ENCODE measurements around the gene DCC. TPM values are rescaled to one million over a fixed set of nuclear protein-coding genes. Genes with fewer than 3 reads are reported as not detected.

The DCC gene
- total RNA-seq, 4 donors from 2014 or later, result 0.16 TPM; not detected in 3

DNA sequence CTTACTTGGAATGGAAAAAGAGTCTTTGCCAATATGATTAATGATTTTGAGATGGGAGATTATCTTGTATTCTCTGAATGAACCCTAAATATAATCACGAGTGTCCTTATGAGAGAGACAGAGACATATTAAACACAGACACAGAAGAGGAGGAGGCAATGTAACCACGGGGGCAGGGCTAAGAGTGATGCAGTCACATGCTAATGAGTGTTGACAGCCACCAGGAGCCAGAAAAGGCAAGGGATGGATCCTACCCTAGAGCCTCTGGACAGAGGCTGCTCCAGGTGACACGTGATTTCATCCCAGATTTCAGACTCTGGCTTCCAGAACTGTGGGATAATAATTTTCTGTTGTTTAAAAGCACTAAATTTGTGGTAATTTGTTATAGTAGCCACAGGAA lies 1204.9 kb downstream of the DCC start:
- H3K4me1 ChIP-seq, result no peaks in the 10 kb centered on the region
- no peak for DNase-seq (ENCODE audit: low spot score in 2 of 2)
- WGBS, result 37% methylated on average over 3 of the region's 3 CpGs
- H3K27ac ChIP-seq, result no peak overlapping the region
- no peak overlapping the region for H3K4me3 ChIP-seq
- no peaks in the 10 kb centered on the region for H3K9me3 ChIP-seq
- H3K27me3 ChIP-seq, result no peaks in the 10 kb centered on the region
- TF ChIP-seq POLR2AphosphoS5 (IDR thresholded peaks at IDR 0.05) (no peak), EP300 (IDR thresholded peaks at IDR 0.05) (no peak), POLR2A (IDR thresholded peaks at IDR 0.05) (no peak)
- TF ChIP-seq, protein P1, sequence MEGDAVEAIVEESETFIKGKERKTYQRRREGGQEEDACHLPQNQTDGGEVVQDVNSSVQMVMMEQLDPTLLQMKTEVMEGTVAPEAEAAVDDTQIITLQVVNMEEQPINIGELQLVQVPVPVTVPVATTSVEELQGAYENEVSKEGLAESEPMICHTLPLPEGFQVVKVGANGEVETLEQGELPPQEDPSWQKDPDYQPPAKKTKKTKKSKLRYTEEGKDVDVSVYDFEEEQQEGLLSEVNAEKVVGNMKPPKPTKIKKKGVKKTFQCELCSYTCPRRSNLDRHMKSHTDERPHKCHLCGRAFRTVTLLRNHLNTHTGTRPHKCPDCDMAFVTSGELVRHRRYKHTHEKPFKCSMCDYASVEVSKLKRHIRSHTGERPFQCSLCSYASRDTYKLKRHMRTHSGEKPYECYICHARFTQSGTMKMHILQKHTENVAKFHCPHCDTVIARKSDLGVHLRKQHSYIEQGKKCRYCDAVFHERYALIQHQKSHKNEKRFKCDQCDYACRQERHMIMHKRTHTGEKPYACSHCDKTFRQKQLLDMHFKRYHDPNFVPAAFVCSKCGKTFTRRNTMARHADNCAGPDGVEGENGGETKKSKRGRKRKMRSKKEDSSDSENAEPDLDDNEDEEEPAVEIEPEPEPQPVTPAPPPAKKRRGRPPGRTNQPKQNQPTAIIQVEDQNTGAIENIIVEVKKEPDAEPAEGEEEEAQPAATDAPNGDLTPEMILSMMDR (IDR thresholded peaks at IDR 0.05), result no peak
- H3K36me3 ChIP-seq, result no peaks in the 10 kb centered on the region

GRCh38 chr18:53551868-53552426 lies 1212.0 kb downstream of the DCC start:
- Histone ChIP-seq H3K27me3 (no peaks in the 10 kb centered on the region), H3K9me3 (no peaks in the 10 kb centered on the region), H3K27ac (no peak overlapping the region), H3K36me3 (no peaks in the 10 kb centered on the region), H3K4me1 (no peaks in the 10 kb centered on the region), H3K4me3 (no peak overlapping the region)
- DNase-seq (ENCODE audit: low spot score in 2 of 2), result no peak
- TF ChIP-seq POLR2AphosphoS5 (IDR thresholded peaks at IDR 0.05), result no peak
- no peak for TF ChIP-seq EP300 (IDR thresholded peaks at IDR 0.05)
- no peak for TF ChIP-seq POLR2A (IDR thresholded peaks at IDR 0.05)
- TF ChIP-seq, protein P1 (IDR thresholded peaks at IDR 0.05), result no peak
- WGBS, result 58% methylated on average over 8 of the region's 8 CpGs

- H3K36me3 ChIP-seq, result no peaks in the 10 kb centered on the region
- WGBS, result 90% methylated on average over 2 of the region's 2 CpGs
- H3K4me3 ChIP-seq, result no peak overlapping the region
- no peaks in the 10 kb centered on the region for H3K27me3 ChIP-seq
- H3K4me1 ChIP-seq, result no peaks in the 10 kb centered on the region
- no peak for TF ChIP-seq POLR2A (IDR thresholded peaks at IDR 0.05)
- H3K9me3 ChIP-seq, result no peaks in the 10 kb centered on the region
- no peak for DNase-seq (ENCODE audit: low spot score in 2 of 2)
- no peak overlapping the region for H3K27ac ChIP-seq
Observed at GRCh38 chr18:53553030-53553429, 1213.0 kb downstream of the DCC start.

- H3K36me3 ChIP-seq, result no peaks in the 10 kb centered on the region
- H3K9me3 ChIP-seq, result no peaks in the 10 kb centered on the region
- H3K4me3 ChIP-seq, result no peak overlapping the region
- no peaks in the 10 kb centered on the region for H3K27me3 ChIP-seq
- H3K27ac ChIP-seq, result no peak overlapping the region
- no peak for DNase-seq (ENCODE audit: low spot score in 2 of 2)
- 88% methylated on average over 2 of the region's 2 CpGs for WGBS
- no peaks in the 10 kb centered on the region for H3K4me1 ChIP-seq
- TF ChIP-seq EP300 (IDR thresholded peaks at IDR 0.05), result no peak
- TF ChIP-seq, protein P1 (IDR thresholded peaks at IDR 0.05), result no peak
- TF ChIP-seq POLR2A (IDR thresholded peaks at IDR 0.05), result no peak
Observed at GRCh38 chr18:53556450-53556849, 1216.5 kb downstream of the DCC start.

DNA sequence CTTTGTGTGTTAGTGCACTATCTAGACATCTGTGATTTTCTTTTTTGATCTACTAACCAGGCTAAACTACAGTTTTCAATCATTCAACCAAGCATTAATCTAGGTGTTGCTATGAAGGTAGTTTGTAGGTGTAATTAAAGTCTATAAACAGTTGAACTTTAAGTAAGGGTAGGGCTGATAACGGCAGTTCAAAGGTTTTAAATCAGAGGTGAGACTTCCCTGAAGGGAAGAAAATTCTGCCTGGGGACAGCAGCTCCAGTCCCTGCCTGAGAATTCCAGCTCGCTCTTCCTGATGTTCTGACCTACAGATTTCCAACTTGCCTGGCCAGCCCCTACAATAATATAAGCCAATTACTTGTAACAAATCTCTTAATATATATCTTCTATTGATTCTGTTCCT lies 1220.5 kb downstream of the DCC start:
- no peak overlapping the region for H3K4me3 ChIP-seq
- H3K9me3 ChIP-seq, result no peaks in the 10 kb centered on the region
- no peaks in the 10 kb centered on the region for H3K27me3 ChIP-seq
- TF ChIP-seq POLR2A (IDR thresholded peaks at IDR 0.05) (no peak), POLR2AphosphoS5 (IDR thresholded peaks at IDR 0.05) (no peak), EP300 (IDR thresholded peaks at IDR 0.05) (no peak)
- TF ChIP-seq, protein P1 (IDR thresholded peaks at IDR 0.05), result no peak
- 61% methylated on average over 2 of the region's 2 CpGs for WGBS
- no peaks in the 10 kb centered on the region for H3K36me3 ChIP-seq
- no peak overlapping the region for H3K27ac ChIP-seq
- DNase-seq (ENCODE audit: low spot score in 2 of 2), result no peak
- no peaks in the 10 kb centered on the region for H3K4me1 ChIP-seq

DNA sequence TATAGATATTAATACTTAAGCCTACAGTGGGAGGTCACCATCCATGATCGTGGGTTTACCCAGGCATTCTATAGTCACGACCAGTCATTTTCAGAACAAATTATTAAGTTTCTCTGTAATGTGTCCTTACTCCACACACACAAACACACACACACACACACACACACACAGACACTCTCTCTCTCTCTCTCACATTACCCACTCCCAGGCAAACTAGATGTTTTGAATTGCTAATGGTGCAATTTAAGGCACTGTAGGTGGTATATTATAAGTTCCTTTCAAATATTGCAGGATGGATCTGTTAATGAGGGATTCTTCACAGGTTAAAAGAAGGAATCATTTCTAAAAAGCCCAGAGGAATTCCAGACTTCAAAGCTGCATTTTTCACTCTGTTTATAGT lies 1226.6 kb downstream of the DCC start:
- DNase-seq (ENCODE audit: low spot score in 2 of 2), result no peak
- no peaks in the 10 kb centered on the region for H3K4me1 ChIP-seq
- H3K4me3 ChIP-seq, result no peak overlapping the region
- TF ChIP-seq POLR2A (IDR thresholded peaks at IDR 0.05), result no peak
- no peak for TF ChIP-seq POLR2AphosphoS5 (IDR thresholded peaks at IDR 0.05)
- no peak for TF ChIP-seq EP300 (IDR thresholded peaks at IDR 0.05)
- TF ChIP-seq, protein P1 (IDR thresholded peaks at IDR 0.05), result no peak
- no peak overlapping the region for H3K27ac ChIP-seq
- WGBS, result 83% methylated on average over 2 of the region's 2 CpGs
- no peaks in the 10 kb centered on the region for H3K36me3 ChIP-seq
- H3K27me3 ChIP-seq, result no peaks in the 10 kb centered on the region
- H3K9me3 ChIP-seq, result no peaks in the 10 kb centered on the region
